GM12864 (cell line): ENCODE results near the gene CUL2.
"Not testable (repeated sequence)": the region's sequence is repeated elsewhere in the genome, so short reads cannot be mapped to it uniquely, and the experiment has no call there.

ENCODE experiments used
- DNase-seq: peaks from one replicate; pipeline ENCODE4 v3.0.0-alpha.2; 2011; ENCODE audit warnings: low read depth
- H3K4me3 ChIP-seq: 2 replicates; pipeline ENCODE4 v1.5.1; 2011; ENCODE audit warnings: mild to moderate bottlenecking, low read depth, low read length, control low read depth
- TF ChIP-seq, protein P1 (sequence below): IDR thresholded peaks from 2 replicates; pipeline ENCODE4 v1.5.1; 2011; ENCODE audit warnings: low read depth, mild to moderate bottlenecking, moderate library complexity, low read length, control low read depth, inconsistent platforms; ENCODE audit errors: missing control alignments

CUL2 gene

DNA sequence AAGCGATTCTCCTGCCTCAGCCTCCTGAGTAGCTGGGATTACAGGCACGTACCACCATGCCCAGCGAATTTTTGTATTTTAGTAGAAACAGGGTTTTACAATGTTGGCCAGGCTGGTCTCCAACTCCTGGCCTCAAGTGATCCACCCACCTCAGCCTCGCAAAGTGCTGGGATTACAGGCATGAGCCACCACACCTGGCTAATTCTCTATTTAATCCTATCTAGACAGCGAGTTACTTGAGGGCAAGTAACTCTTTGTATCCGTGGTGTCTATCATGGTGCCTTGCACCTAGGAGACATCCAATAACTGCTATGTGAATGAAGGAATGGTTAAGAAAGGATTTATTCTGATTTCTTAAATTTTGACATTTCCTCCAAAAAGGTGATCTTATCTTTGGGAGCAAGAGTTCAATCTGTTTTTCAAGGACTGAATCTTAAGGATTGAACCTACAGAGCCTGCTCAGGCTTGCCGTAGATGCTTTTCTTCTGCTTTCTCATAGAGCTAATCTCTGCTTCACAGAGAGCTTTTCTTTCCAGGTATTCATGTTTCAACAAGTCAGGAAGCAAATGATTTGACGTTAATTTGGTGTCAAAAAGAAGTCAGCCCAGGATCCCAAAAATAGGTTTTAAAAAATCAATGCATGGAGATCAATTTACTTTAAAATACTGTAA, 101.6 kb downstream of the CUL2 start:
- no peak overlapping the region for H3K4me3 ChIP-seq
- TF ChIP-seq, protein P1, sequence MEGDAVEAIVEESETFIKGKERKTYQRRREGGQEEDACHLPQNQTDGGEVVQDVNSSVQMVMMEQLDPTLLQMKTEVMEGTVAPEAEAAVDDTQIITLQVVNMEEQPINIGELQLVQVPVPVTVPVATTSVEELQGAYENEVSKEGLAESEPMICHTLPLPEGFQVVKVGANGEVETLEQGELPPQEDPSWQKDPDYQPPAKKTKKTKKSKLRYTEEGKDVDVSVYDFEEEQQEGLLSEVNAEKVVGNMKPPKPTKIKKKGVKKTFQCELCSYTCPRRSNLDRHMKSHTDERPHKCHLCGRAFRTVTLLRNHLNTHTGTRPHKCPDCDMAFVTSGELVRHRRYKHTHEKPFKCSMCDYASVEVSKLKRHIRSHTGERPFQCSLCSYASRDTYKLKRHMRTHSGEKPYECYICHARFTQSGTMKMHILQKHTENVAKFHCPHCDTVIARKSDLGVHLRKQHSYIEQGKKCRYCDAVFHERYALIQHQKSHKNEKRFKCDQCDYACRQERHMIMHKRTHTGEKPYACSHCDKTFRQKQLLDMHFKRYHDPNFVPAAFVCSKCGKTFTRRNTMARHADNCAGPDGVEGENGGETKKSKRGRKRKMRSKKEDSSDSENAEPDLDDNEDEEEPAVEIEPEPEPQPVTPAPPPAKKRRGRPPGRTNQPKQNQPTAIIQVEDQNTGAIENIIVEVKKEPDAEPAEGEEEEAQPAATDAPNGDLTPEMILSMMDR, result no peak

DNA sequence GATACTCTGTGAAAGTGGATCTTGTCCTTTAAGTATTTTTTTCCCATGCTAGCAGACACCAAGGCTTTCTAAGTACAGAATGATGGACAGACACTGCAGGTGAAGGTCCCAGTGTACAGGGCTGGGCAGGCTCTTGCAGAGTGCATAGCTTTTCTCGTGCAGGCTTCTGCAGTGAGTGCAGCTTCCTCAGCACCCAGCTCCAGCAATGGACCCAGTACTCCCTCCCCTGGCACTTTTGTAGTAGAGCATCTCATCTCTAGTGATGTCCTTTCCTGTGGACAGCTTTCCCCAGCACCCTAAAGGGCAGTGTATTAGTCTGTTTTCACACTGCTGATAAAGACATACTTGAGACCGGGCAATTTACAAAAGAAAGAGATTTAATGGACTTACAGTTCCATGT, 104.3 kb downstream of the CUL2 start:
- TF ChIP-seq, protein P1, result no peak
- no peak for DNase-seq
- no peak overlapping the region for H3K4me3 ChIP-seq

More for the DNA sequence above, 101.6 kb downstream of the CUL2 start:
- DNase-seq, result no peak

DNA sequence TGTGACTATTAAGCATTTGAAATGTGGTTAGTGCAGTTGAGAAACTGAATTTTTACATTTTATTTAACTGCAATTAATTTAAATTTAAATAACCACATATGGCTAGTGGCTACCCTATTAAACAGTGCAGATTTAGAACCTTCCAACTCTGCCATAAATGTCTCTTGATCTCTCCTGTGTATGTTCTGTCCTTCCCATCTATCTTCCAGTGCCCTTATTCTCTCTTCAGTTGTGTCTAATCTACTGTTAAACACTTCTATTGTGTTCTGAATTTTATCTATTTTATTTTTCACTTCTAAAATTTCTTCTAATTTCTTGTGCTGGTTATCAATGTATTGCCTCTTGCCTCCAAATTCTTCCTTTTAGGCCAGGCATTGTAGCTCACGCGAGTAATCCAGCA, 105.0 kb downstream of the CUL2 start:
- no peak overlapping the region for H3K4me3 ChIP-seq
- DNase-seq, result no peak
- TF ChIP-seq, protein P1, result no peak

DNA sequence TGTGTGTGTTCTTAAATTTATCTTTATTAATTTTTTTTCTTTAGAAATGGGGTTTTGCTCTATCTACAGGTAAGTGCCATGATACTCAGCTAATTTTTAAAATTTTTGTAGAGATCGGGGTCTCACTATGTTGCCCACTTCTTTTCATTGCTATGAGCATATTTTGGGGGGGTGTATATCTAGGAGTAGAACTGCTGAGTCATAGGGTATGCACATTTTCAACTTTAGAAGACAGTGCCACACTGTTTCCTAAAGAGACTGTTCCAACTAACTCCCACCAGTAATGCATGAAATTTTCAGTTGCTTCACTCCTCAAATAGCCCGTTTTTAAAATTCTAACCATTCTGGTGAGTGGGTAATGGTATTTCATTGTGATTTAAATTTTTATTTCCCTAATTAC, 108.3 kb downstream of the CUL2 start:
- TF ChIP-seq, protein P1, result no peak
- H3K4me3 ChIP-seq, result no peak overlapping the region

DNA sequence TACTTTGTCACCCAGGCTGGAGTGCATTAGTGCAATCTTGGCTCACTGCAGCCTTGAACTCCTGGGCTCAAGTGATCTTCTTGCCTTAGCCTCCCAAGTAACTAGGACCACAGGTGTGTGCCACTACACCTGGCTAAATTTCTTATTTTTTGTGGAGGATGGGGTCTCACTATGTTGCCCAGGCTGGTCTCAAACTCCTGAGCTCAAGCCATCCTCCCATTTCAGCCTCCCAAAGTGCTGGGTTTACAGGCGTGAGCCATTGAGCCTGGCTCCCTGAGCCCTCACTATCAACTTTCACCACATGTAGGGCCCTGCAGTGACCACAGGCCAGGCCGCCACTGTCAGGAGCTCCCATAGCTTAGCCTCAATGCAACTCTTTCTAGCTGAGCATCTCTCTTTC, 110.2 kb downstream of the CUL2 start:
- no peak overlapping the region for H3K4me3 ChIP-seq
- DNase-seq, result no peak
- TF ChIP-seq, protein P1, result no peak

More for the DNA sequence above, 108.3 kb downstream of the CUL2 start:
- DNase-seq, result no peak

DNA sequence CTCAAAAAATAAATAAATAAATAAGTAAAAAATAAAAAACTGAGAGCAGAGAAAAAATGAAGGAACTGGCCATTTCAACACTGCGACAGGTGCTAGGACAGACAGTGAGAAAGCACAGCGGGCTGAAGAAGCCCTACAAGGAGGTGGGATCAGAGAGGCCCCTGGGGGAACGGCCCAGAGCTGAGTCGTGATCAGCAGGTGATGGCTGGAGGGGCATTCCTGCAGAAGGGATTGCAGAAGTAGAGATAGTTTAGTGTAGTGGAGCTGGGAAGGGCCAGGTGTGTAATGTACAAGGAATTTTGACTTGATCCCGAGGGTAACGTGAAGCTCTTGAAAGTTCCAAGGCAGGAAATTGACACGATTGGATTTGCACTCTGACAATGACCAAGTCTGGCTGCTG, 112.1 kb downstream of the CUL2 start:
- TF ChIP-seq, protein P1, result no peak
- H3K4me3 ChIP-seq, result no peak overlapping the region
- no peak for DNase-seq

DNA sequence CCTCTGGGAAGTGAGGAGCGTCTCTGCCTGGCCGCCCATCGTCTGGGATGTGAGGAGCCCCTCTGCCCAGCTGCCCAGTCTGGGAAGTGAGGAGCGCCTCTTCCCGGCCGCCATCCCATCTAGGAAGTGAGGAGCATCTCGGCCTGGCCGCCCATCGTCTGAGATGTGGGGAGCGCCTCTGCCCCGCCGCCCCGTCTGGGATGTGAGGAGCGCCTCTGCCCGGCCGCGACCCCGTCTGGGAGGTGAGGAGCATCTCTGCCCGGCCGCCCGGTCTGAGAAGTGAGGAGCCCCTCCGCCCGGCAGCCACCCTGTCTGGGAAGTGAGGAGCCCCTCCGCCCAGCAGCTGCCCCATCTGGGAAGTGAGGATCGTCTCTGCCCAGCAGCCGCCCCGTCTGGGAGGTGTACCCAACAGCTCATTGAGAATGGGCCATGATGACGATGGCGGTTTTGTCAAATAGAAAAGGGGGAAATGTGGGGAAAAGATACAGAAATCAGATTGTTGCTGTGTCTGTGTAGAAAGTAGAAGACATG, 113.7 kb downstream of the CUL2 start:
- not testable (repeated sequence) for DNase-seq

DNA sequence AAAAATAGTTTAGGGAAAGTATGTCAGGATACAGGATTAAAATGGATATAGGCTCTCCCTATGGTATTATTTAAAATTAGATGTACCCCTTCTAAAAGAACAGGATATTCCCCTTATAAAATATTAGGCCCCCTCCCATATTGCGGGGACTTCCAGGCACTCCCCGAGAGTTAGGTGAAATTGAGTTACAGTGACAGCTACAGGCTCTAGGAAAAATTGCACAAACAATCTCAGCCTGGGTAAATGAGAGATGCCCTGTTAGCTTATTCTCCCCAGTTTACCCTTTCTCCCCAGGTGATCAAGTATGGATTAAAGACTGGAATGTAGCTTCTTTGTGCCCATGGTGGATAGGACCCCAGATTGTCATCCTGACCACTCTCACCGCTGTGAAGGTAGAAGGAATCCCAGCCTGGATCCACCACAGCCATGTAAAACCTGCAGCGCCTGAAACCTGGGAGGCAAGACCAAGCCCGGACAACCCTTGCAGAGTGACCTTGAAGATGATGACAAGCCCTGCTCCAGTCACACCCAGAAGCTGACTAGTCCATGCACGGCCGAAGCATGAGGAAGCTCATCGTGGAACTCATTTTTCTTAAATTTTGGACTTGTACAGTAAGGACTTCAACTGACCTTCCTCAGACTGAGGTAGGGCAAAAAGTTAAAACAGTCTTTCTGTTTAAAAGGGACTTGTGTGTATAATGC, 115.6 kb downstream of the CUL2 start:
- not testable (repeated sequence) for H3K4me3 ChIP-seq, DNase-seq

More for the DNA sequence above, 113.7 kb downstream of the CUL2 start:
- H3K4me3 ChIP-seq, result not testable (repeated sequence)

DNA sequence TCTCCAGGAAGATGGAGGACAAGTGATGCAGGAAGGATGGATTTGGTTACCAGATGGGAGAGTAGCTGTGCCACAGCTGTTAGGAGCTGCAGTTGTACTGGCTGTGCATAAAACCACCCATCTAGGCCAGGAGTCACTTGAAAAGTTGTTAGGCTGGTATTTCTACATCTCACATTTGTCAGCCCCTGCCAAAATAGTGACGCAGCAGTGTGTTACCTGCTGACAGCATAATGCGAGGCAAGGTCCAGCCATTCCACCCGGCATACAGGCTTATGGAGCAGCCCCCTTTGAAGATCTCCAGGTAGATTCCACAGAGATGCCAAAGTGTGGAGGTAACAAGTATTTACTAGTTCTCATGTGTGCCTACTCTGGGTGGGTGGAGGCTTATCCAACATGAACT, 116.4 kb downstream of the CUL2 start:
- not testable (repeated sequence) for H3K4me3 ChIP-seq, DNase-seq

DNA sequence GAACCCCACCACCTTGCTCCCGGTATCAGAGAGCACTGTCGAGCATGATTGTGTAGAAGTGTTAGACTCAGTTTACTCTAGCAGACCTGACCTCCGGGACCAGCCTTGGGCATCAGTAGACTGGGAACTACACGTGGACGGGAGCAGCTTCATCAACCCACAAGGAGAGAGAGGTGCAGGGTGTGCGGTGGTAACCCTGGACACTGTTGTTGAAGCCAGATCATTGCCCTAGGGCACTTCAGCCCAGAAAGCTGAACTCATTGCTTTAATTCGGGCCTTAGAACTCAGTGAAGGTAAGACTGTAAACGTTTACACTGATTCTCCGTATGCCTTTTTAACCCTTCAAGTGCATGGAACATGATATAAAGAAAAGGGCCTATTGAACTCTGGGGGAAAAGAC, 117.0 kb downstream of the CUL2 start:
- H3K4me3 ChIP-seq, DNase-seq: not testable (repeated sequence)

DNA sequence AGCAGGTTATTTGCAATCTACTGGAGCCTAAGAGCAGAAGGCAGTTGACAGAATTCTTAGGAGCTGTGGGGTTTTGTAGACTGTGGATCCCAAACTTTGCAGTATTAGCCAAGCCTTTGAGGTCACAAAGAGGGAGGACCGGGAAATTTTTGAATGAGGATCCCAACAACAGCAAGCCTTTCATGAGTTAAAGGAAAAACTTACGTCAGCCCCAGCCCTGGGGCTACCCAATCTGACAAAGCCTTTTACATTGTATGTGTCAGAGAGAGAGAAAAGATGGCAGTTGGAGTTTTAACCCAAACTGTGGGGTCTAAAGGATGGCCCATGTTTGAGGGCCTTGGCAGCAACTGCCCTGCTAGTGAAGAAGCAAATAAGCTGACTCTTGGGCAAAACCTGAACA, 117.5 kb downstream of the CUL2 start:
- not testable (repeated sequence) for H3K4me3 ChIP-seq, DNase-seq
